ENCODE data around the gene EPHA6.
"Not testable (repeated sequence)": the region's sequence is repeated elsewhere in the genome, so short reads cannot be mapped to it uniquely, and the experiment has no call there.

Gene EPHA6

DNA sequence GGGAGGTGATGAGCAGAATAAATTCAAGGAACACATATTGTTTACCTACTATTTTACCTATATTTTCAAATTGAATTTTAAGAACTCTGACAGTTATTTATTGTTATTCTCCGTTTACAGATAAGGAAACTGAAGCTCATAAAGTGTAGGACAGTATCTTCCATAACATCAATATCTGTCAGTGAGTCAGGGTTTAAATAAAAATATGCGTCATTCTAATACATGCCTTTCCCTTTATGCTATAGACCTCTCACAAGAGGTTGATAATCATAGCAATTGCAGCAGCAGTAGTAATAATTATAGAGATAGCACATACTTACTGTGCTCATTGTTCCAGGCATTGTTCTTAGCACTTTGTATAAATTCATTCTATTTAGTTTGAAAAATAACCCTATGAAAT is 101.1 kb downstream of the EPHA6 start:
- DNase-seq (ENCODE audit: low spot score) = no peak

DNA sequence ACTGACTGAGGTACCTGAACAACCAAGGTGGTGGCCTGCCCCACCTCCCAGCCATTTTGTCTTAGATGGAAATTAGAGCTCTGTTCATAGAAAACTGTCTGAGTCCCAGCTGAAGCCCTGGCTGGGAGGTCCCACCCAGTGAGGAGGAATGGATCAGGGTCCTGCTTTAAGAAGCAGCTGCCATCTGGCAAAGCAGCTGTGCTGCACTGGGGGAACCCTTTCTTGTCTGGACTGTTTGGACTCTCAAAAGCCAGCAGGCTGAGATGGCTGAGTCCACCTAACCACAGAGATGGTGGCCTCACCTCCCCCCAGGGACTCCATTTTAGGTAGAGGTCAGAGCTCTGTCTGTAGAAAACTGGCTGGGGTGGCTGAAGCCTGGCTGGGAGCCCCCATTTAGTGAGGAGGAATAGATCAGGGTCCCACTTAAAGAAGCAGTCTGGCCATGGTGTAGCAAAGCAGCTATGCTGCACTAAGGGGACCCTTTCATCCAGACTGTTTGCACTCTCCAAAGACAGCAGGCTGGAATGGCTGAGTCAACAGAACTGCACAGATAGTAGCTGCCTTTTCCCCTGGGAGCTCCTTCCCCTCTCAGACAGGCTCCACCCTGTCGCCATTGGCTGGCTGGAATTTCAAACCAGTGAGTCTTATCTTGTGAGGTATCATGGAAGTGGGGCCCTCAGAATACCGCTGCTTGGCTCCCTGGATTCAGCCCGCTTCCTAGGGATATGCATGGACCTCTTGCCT is 116.9 kb downstream of the EPHA6 start:
- DNase-seq (ENCODE audit: low spot score) = no peak

- not testable (repeated sequence) for DNase-seq (ENCODE audit: low spot score)
These were observed 127.7 kb downstream of the EPHA6 start for GRCh38 chr3:96942131-96942530.

GRCh38 chr3:96958856-96959255 is 144.5 kb downstream of the EPHA6 start:
- DNase-seq (ENCODE audit: low spot score) = no peak

DNA sequence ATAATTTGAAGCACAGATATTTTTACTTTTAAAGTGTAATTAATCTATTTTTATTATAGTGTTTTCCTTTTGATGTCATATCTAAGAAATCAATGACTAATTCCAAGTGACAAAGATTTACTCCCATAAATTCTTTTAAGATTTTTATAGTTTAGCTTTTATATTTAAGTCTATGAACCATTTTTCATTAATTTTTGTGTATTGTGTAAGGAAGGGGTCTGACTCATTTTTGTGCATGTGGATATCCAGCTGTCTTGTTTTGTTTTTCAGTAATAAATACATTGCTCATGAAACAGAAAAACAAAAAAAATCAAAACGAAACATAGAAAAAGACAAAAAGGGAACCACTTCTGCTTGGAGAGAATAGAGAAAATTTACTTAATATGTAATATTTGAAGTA is 145.1 kb downstream of the EPHA6 start:
- no peak for DNase-seq (ENCODE audit: low spot score)

GRCh38 chr3:96959901-96960641 is 145.7 kb downstream of the EPHA6 start:
- DNase-seq (ENCODE audit: low spot score) = peak; percentile 53

GRCh38 chr3:96960661-96961330 is 146.4 kb downstream of the EPHA6 start:
- DNase-seq (ENCODE audit: low spot score) = no peak

DNA sequence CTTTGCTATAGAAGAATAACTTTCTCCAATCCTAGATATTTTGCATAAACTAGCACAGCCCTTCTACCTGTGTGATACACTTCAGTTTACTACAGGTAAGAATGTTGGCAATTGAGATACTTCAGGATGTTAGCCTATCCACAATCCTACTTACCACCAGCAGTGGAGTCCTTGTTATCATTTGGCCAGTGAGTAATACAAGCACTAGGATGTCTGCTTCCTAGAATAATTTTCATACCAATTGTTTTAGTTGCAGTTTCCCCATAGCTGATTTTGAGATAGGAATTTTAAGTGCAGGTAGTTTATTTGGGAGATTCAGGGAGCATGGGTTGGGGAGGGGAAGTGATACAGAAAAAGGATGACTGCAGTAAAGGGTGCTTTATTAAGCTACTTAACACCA is 147.2 kb downstream of the EPHA6 start:
- DNase-seq (ENCODE audit: low spot score) = no peak

DNA sequence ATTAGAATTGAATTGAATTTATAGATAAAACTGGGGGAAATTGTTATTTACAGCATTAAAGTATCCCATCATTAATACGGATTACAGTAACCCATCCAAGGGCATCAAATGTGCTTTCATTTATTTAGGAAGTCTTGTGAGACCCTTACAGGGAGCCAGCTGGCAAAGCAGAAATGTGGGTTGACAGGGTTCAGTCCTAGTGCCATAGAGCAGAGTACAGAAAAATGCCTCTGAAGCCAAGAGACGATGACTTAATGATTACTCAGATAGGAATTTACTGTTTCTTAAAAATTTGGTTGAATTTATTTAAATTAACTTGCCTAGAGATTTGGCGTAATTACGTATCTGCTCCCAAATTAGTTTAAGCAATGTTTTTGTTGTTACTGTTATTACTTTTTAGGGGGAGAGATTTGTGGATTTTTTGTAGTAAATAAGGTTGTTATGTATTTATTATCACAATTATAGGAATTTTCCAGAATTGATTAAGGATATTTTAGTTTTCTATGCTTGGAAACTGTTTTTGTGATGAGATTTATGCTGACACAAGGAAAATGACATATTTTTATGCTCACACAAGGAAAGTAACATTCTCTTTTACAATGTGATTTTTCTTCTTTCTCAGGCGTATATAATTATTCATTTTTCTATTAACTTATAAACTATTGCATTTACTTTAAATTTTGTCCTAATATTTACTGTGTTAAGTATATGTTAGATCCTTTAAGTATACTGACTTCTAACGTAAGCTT is 152.0 kb downstream of the EPHA6 start:
- DNase-seq (ENCODE audit: low spot score) = peak; percentile 37

DNA sequence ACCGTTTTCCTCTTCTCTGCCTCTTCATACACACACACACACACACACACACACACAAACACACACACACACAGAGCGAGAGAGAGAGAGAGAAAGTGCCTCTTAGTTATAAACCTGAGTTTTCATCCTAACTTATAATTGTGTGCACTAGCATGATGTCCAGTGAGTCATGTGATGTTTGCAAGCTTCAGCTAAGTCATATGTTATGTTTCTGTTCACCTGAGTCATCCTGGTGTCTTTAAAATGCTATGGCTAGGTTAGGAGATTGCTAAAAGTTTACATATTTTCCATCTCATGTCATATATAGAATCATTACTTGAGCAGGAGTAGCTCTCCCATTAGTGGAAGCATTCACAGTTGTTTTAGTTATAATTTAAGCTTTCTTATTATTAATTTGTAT is 155.8 kb downstream of the EPHA6 start:
- DNase-seq (ENCODE audit: low spot score) = peak; percentile 67

- DNase-seq (ENCODE audit: low spot score) = no peak
These were observed 163.3 kb downstream of the EPHA6 start for GRCh38 chr3:96977671-96978070.

DNA sequence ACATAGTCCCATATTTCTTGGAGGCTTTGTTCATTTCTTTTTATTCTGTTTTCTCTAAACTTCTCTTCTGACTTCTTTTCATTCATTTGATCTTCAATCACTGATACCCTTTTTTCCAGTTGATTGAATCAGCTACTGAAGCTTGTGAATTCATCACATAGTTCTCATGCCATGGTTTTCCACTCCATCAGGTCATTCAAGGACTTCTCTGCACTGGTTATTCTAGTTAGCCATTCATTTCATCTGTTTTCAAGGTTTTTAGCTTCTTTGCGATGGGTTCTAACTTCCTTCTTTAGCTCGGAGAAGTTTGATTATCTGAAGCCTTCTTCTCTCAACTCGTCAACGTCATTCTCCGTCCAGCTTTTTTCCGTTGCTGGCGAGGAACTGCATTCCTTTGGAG is 169.3 kb downstream of the EPHA6 start:
- not testable (repeated sequence) for DNase-seq (ENCODE audit: low spot score)

DNA sequence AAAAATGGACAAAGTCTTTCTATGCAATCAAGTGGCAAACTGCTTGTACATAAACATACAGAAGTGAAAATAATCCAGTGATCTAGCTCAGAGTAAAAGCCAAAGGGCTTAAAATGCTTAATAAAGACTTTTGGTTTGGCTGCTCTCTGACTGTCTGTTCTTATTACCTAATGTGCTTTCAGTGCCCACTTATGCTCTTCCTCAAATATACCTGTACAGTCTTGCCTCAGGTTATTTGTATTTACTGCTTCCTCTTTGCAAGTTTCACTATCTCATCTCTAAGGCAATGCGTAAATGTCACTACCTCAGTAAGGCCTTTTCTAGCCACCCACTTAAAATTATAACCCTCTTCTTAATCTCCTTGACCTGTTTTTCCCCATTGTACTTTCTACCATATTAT is 171.8 kb downstream of the EPHA6 start:
- no peak for DNase-seq (ENCODE audit: low spot score)

DNA sequence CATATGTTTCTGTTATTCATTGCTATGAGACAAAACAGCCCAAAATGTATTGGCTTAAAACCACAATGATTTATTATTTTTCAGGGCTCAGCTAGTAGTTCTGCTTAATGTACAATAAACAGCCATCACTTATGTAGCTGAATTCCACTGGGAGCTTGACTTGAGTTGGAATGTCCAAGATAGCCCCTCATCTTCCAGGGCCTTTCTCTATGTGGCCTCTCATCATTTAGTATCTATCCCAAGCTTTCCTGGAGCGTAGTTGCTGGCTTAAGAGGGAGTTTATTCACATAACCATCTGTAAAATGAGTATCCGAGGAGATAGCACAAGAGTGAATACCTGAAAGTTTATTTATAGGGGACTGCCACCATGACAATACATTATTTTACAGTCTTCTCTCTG is 176.8 kb downstream of the EPHA6 start:
- no peak for DNase-seq (ENCODE audit: low spot score)

DNA sequence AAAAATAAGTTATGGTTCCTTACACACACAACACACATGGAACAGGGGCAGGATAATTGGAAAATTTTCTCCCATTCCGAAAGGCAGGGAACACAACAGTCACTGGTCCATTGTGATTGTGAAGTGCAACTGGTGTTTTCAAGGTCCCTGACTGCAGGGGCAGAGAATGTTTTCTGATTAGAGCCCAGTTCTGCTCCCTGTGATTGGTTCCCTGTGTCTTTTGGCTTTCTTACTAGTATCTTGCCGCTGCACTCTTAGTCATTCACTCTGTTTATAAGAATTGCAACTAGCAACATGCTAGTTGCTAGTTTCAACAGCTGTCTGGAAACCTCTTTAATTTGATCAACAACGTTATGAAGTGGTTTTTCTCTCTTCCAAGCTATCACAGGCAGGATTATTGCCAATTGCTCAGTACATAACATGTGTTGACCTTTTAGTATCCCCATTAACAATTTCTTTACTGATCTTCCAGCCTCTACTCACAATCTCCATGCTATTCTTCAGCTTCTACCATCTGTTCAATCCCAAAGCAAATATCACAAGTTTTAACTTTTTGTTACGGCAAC is 177.5 kb downstream of the EPHA6 start:
- no peak for DNase-seq (ENCODE audit: low spot score)

DNA sequence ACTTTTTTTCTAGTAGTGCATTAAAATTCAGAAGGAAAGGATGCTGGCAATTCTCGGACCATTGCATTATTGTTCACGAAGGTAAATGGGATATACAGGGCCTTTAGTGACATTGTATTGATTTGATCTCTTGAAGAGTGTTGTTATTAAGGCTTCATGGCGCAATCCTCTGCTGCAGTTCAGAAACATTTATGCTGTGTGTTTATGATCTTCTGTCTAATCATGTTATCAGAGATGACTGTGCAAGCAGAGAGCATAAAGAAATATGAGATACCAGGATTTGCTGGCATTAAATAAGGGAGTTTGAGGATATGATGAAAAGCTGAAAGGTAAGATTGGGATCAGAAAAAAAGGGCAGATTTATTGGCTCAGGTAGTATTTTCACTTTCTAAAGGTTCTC is 180.6 kb downstream of the EPHA6 start:
- no peak for DNase-seq (ENCODE audit: low spot score)

GRCh38 chr3:96996009-96996408 is 181.6 kb downstream of the EPHA6 start:
- no peak for DNase-seq (ENCODE audit: low spot score)

DNA sequence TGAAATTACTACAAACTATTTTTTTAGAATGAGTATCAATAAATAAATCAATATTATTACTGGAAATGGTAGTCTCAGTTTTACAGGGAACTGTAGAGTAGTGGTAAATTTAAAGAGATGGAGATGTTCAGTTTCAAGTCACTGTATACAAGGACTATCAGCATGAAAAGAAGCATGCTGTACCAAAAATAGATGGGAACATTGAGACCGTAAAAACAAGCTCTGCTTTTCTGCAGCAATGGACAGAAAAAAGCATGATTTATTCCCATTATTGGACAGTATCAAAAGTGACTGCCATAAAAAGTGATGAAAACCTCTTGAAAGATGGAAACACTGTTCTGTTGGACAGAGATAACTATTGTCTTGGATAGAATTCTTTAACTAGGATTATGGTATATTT is 187.2 kb downstream of the EPHA6 start:
- no peak for DNase-seq (ENCODE audit: low spot score)

- DNase-seq (ENCODE audit: low spot score) = no peak
These were observed 195.1 kb downstream of the EPHA6 start for GRCh38 chr3:97009427-97010019.

DNA sequence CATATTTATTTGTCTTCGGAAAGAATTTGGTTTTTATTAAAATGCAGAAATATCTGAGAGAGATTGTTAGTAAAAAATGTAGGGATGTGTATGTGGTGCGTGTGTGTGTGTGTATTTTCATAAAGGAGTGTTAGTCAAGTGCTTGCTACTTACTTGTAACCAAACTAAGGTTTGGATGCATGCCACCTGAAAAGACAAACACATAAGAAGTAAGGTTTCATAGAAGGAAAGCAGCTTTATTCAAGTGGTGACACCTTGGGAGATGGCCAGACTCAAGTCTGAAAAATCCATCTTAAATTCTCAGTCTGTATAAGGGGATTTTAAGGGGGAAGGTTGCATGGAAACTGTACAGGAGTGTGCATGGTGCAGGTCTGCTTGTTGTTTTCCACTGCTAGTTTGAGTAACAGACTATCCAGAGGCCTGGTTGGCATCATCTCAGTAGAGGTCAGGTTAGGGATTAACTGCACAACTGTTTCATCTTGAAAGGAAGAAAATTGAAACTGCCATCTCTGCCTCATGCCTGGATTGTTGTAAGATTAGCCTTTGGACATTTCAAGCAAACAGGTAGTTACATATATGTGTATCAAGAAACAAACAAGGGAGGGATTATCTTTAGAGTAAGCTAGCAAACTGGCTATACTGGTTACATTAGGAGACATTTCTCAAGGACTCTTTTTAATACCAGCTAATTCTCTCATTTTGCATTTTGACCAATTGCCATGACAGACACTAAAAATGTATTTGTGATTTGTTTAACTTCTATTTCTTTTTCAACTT is 196.7 kb downstream of the EPHA6 start:
- DNase-seq (ENCODE audit: low spot score) = no peak

DNA sequence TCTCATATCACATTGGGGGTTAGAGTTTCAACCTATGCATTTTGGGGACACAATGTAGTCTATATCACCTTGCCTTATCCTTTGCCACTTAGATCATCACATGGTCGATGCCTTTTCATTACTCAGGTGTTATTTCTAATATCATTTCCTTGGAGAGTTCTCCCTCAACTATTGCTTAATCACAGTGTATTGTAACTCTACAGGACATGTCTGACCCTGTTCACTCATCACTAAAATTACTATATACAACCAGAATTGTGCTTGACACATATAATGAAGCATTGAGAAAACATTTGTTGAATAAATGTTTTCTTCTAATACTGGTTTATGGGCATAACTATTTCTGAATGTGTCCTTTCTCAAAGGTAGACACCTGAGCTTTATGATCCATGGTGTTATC is 207.4 kb downstream of the EPHA6 start:
- DNase-seq (ENCODE audit: low spot score) = no peak

All from RKO (cell line).